Fibroblast of the aortic adventitia (primary cell): ENCODE measurements around the gene URGCP. TPM values are rescaled to one million over a fixed set of nuclear protein-coding genes. Genes with fewer than 3 reads are reported as not detected.
"Not testable (repeated sequence)": the region's sequence is repeated elsewhere in the genome, so short reads cannot be mapped to it uniquely, and the experiment has no call there.

ENCODE experiments used
- DNase-seq: peaks from one replicate; pipeline ENCODE4 v3.0.0-alpha.2; 2010; ENCODE audit warnings: low read depth
- H3K4me3 ChIP-seq: 2 replicates; pipeline ENCODE4 v1.5.1; 2011; ENCODE audit warnings: low read depth, mild to moderate bottlenecking, control low read depth, low read length, moderate library complexity
- CTCF ChIP-seq: IDR thresholded peaks from 2 replicates; pipeline ENCODE4 v1.5.1; 2011; ENCODE audit warnings: mild to moderate bottlenecking, low read length, control low read depth, inconsistent platforms; ENCODE audit not compliant: insufficient read depth
- total RNA-seq: library from RNA; depleted of rRNA; stranded (reverse); fragments of >200 nt; gene quantifications from 2 replicates; pipeline ENCODE4 v1.2.3, GENCODE V29; 2012; ENCODE audit warnings: low replicate concordance

URGCP gene
- total RNA-seq, 1 donor, result 24.7 TPM

DNA sequence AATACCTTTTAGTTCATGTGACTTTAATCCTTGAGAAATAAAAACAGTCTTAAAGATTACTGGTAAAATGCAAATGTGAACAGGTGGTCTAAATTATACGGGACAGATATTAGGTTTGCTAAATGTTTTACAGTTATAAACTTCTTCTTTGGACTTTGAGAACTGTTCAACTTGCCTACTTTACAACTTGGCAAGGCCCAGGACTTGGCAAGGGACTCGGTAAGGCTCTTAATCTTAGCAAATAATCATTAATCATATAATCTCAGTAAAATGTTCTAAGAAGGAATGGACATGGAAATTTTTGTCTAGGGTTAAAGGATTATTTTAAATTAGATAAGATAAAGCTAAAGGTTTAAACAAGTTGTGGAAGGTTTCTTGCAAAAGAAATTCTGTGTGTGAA lies 15.0 kb upstream of the URGCP start:
- TF ChIP-seq CTCF, result no peak
- peak; percentile 35 for DNase-seq
- H3K4me3 ChIP-seq, result no peak overlapping the region

DNA sequence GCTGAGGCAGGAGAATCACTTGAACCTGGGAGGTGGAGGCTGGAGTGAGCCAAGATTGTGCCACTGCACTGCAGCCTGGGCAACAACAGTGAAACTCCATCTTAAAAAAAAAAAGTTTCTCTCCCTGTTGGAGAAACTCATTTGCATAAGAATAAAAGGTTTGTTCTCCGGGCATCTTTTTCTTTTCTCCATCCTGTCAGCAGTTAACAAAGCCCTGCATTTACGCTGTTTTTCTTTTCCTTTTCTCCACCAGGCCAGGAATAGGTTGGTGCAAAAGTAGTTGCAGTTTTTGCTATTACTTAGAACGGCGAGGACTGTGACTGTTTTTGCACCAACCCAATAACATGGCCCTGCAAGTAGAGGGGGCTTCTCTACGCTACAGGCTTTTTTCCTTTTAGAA lies 9.5 kb upstream of the URGCP start:
- DNase-seq, result no peak
- no peak overlapping the region for H3K4me3 ChIP-seq
- TF ChIP-seq CTCF, result no peak

DNA sequence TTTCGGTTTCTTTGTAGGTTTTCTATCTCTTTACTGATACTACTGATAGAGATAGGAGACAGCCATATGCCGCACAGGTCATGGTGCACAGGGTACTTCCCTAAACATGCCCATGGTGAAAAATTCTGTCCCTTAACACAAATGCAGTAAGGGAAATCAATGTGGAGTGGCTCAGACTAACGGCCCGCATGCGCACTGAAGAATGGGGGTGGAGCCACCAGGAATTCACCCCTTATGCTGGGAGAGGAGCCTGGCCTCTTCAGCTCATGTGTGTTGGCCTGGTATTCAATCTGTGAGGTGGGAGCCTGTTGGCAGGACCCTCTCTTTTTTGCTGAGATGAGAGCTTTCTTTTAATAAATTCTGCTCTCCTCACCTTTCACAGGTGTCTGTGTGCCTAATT lies 8.4 kb upstream of the URGCP start:
- DNase-seq, result no peak
- no peak for TF ChIP-seq CTCF
- no peak overlapping the region for H3K4me3 ChIP-seq

DNA sequence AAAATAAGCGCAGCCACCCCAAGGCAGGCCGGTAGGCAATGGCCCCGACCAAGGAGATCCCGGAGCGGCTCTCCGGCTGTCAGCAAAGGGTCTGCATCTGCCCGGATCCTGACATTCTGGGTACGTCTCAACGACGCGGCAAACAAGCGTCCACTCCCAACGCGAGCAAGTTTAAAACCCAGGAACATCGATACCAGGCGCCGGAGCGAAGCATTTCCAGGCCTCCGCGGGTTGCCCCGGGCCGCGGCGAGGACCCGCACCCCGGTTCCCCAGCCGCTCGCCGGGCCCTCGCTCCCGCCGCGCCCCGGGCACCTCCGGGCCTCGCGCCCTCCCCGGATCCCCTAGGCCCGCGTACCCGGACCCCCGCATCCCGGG lies 453 bp downstream of the URGCP start:
- peak overlapping the region; percentile 82 for H3K4me3 ChIP-seq
- peak; percentile 45 for DNase-seq
- TF ChIP-seq CTCF, result no peak

DNA sequence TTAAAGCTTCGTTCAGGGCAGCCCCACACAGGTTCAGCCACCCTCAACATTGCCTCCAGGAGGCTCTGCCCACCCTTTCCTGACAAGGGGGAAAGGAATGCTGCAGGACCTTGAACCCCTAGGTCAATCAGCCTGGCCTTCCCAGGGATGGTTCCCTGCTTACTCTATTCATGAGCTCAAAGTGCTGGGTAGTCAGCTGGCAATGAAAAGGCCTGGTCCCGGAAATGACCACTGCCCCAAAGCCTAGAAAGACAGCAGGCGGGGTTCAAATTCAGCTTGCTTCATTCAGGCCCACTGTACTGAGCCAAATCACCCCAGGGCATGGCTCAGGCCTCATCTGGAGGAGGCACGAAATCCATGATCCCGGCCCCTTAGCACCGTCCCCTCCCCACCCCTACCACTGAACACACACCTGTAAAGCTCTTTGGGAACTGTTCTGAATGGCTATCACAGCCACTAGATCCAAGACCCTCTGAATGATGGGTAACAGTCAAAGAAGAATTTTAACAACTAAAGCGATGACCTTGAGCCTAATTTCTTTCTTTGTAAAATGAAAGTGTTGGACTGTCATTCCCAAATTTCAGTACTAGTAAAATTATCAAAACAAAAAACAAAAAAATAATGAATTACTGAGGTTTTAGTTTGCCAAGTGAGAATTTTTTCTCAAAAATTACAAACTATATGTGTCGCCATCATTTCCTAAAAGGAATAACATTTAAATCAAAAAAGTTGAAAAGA lies 1.0 kb downstream of the URGCP start:
- DNase-seq, result peak; percentile 36
- TF ChIP-seq CTCF, result no peak
- peak overlapping the region; percentile 82 for H3K4me3 ChIP-seq

DNA sequence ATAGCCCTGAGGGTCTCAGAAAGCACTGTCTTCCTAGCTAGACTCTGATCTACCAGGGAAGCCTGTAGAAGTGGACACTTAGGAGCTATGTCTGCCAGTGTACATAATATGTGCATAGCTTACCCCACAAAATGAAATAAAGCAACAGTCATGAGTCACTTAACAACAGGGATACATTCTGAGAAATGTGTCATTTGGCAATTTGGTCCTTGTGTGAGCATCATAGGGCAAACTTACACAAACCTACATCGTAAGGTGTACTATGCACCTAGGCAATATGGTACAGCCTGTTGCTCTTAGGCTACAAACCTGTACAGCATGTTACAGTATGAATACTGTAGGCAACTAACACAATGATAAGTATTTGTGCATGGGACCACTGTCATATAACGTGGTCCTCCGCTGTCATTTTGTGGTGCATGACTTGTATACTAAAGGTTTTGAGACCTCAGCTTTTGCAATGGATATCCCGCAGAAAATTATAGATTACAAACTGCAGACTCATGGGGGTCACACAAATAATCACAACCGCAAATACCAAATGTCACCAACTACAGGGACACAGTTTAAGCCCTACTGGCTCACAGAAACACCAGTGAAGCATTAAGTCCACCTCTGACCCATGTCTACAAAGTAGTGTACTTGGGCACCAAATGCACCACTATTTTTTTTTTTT lies 1.7 kb downstream of the URGCP start:
- peak; percentile 25 for DNase-seq
- no peak for TF ChIP-seq CTCF
- H3K4me3 ChIP-seq, result peak overlapping the region; percentile 82

DNA sequence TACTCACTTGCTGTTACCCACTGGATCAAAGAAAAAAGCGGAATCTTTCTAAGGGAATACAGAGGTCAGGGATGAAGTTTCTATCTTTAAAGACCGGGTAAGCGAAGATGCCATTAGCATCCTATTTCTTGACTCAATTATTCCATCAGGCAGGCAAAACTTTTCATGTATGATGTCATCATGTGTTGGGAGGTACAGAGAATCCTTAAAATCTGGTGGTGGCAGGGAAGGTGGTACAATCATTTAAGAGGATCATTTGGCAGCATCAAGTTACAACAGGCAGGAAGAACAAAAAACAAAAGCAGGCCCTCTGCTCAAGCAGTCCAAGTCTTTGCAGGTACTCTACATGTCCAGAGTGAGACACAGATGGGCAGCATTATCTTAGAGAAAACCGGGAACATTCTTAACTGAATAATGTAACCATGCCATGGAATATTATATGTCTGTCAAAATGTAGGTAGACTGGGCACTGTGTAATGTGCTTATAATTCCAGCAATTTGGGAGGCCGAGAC lies 3.8 kb downstream of the URGCP start:
- no peak for DNase-seq
- TF ChIP-seq CTCF, result no peak
- no peak overlapping the region for H3K4me3 ChIP-seq

DNA sequence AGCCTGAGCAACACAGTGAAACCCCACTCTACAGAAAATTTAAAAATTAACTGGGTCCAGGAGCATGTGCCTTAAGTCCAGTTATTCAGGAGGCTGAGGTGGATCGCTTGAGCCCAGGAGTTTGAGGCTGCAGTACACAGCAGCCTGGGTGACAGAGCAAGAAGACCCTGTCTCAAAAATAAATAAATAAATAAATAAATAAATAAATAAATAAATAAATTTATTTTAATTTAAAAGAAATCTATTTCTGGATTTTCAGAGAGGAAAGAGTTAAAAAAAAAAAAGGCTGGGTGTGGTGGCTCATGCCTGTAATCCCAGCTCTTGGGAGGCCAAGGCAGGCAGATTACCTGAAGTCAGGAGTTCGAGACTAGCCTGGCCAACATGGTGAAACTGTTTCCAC lies 7.8 kb downstream of the URGCP start:
- not testable (repeated sequence) for DNase-seq, H3K4me3 ChIP-seq
